GM23338 (cell line): Measurements from ENCODE around the gene RPL10A. TPM values are rescaled to one million over a fixed set of nuclear protein-coding genes. Genes with fewer than 3 reads are reported as not detected.

Source experiments
- ATAC-seq: fragments of 200-7000 bp; cut with Tn5 transposase; 3 replicates; pipeline ENCODE4 v1.9.1; 2020
- DNase-seq: peaks from one replicate; pipeline ENCODE4 v3.0.0-alpha.2; 2015; ENCODE audit warnings: low spot score
- H2AFZ ChIP-seq: fragments of 200-600 bp; sonication (generic); 2 replicates; pipeline ENCODE4 v1.8.0; 2016; ENCODE audit warnings: antibody characterized with exemption, mild to moderate bottlenecking, moderate library complexity
- H3F3A ChIP-seq: fragments of 200-600 bp; sonication (generic); replicated peaks from 2 replicates; pipeline ENCODE4 v1.8.0; 2017; ENCODE audit warnings: antibody characterized with exemption, mixed run types, low read depth
- H3K27ac ChIP-seq: fragments of 200-600 bp; sonication (generic); 2 replicates; pipeline ENCODE4 v1.6.1; 2016; ENCODE audit warnings: low read depth
- H3K27me3 ChIP-seq: fragments of 200-600 bp; sonication (generic); 2 replicates; pipeline ENCODE4 v1.8.0; 2016; ENCODE audit warnings: mild to moderate bottlenecking, mixed run types, moderate library complexity; ENCODE audit not compliant: insufficient read depth
- H3K36me3 ChIP-seq: fragments of 200-600 bp; sonication (generic); 2 replicates; pipeline ENCODE4 v1.8.0; 2016; ENCODE audit warnings: mild to moderate bottlenecking; ENCODE audit not compliant: insufficient read depth
- H3K4me1 ChIP-seq: fragments of 200-600 bp; sonication (generic); 2 replicates; pipeline ENCODE4 v1.8.0; 2016; ENCODE audit warnings: mild to moderate bottlenecking, moderate library complexity; ENCODE audit not compliant: insufficient read depth
- H3K4me2 ChIP-seq: fragments of 200-600 bp; sonication (generic); 2 replicates; pipeline ENCODE4 v1.7.1; 2017; ENCODE audit warnings: mixed run types
- H3K4me3 ChIP-seq: fragments of 200-600 bp; sonication (generic); 2 replicates; pipeline ENCODE4 v1.6.1; 2016; ENCODE audit warnings: mixed run types
- H3K79me2 ChIP-seq: fragments of 200-600 bp; sonication (generic); replicated peaks from 2 replicates; pipeline ENCODE4 v1.8.0; 2017; ENCODE audit warnings: mild to moderate bottlenecking; ENCODE audit not compliant: insufficient read depth
- H3K9me2 ChIP-seq: fragments of 200-600 bp; sonication (generic); 2 replicates; pipeline ENCODE4 v1.8.0; 2017; ENCODE audit not compliant: insufficient read depth
- H4K20me1 ChIP-seq: fragments of 200-600 bp; sonication (generic); replicated peaks from 2 replicates; pipeline ENCODE4 v1.8.0; 2017; ENCODE audit warnings: mild to moderate bottlenecking; ENCODE audit not compliant: insufficient read depth
- H3K27ac Mint-ChIP-seq: 2 replicates; pipeline ENCODE4 v1.8.0; 2020; ENCODE audit warnings: inconsistent platforms, mild to moderate bottlenecking, moderate library complexity, mixed read lengths
- H3K27me3 Mint-ChIP-seq: 3 replicates; pipeline ENCODE4 v1.8.0; 2022; ENCODE audit warnings: low read depth, mild to moderate bottlenecking, moderate library complexity, mixed read lengths, inconsistent platforms; ENCODE audit not compliant: insufficient read depth, poor library complexity
- H3K36me3 Mint-ChIP-seq: 3 replicates; pipeline ENCODE4 v1.8.0; 2021; ENCODE audit warnings: low read depth, mild to moderate bottlenecking, inconsistent platforms, moderate library complexity, mixed read lengths
- H3K4me1 Mint-ChIP-seq: 3 replicates; pipeline ENCODE4 v1.8.0; 2020; ENCODE audit warnings: mild to moderate bottlenecking, inconsistent platforms, mixed read lengths
- H3K4me3 Mint-ChIP-seq: 3 replicates; pipeline ENCODE4 v1.8.0; 2021; ENCODE audit warnings: moderate library complexity, mild to moderate bottlenecking, inconsistent platforms, mixed read lengths
- H3K9me3 Mint-ChIP-seq: 3 replicates; pipeline ENCODE4 v1.8.0; 2020; ENCODE audit warnings: moderate library complexity, mild to moderate bottlenecking, inconsistent platforms, mixed read lengths
- CREB1 ChIP-seq: fragments of 250-450 bp; sonication (Bioruptor Pico); IDR thresholded peaks from 2 replicates; pipeline ENCODE4 v1.5.0; 2020; ENCODE audit warnings: low read depth, mild to moderate bottlenecking, moderate library complexity
- EZH2 ChIP-seq: fragments of 200-600 bp; sonication (generic); IDR thresholded peaks from one replicate; pipeline ENCODE4 v1.8.0; 2017; ENCODE audit warnings: antibody characterized with exemption, mild to moderate bottlenecking, low read depth; ENCODE audit not compliant: unreplicated experiment
- EZH2phosphoT487 ChIP-seq: fragments of 200-600 bp; sonication (generic); IDR thresholded peaks from one replicate; pipeline ENCODE4 v1.8.1; 2018; ENCODE audit warnings: antibody characterized with exemption; ENCODE audit not compliant: unreplicated experiment
- JUNB ChIP-seq: IDR thresholded peaks from one replicate; pipeline ENCODE4 v1.6.1; 2016; ENCODE audit warnings: antibody characterized with exemption; ENCODE audit not compliant: unreplicated experiment
- POLR2AphosphoS5 ChIP-seq: IDR thresholded peaks from 2 replicates; pipeline ENCODE4 v1.6.1; 2016; ENCODE audit warnings: antibody characterized with exemption, low read depth
- STAT1 ChIP-seq: IDR thresholded peaks from one replicate; pipeline ENCODE4 v1.6.1; 2016; ENCODE audit warnings: antibody characterized with exemption; ENCODE audit not compliant: unreplicated experiment
- ZNF114 ChIP-seq: fragments of 250-450 bp; sonication (Bioruptor Pico); IDR thresholded peaks from 2 replicates; pipeline ENCODE4 v1.5.0; 2020; ENCODE audit warnings: mild to moderate bottlenecking, moderate library complexity
- polyA plus RNA-seq: library from polyadenylated mRNA; unstranded; fragments of >200 nt; fragmentation: Nextera tagmentation; extraction: Ambion mirVana; gene quantifications from 2 replicates; pipeline ENCODE4 v1.2.1, GENCODE V29; 2016
- total RNA-seq: library from RNA; depleted of rRNA; stranded (reverse); fragments of >200 nt; shearing (Covaris generic); gene quantifications from 2 replicates; pipeline ENCODE4 v1.2.3, GENCODE V29; 2014
- TF ChIP-seq, protein P1 (sequence below), 2 experiments: fragments of 200-600 bp in 1 of 2; sonication (generic) in 1 of 2; conservative IDR thresholded peaks; 2 replicates each; pipeline versions ENCODE4 v1.5.1 to v1.6.1; 2016 to 2017; ENCODE audit warnings: antibody characterized with exemption in 2 of 2, low read depth in 2 of 2, mild to moderate bottlenecking in 2 of 2, moderate library complexity in 1 of 2
- TF ChIP-seq, protein P2 (sequence below): IDR thresholded peaks from one replicate; pipeline ENCODE4 v1.6.1; 2018; ENCODE audit warnings: antibody characterized with exemption; ENCODE audit not compliant: unreplicated experiment

Gene RPL10A
- total and polyA plus RNA-seq, 2 experiments from 2014 or later: 730 to 1,297 TPM

DNA sequence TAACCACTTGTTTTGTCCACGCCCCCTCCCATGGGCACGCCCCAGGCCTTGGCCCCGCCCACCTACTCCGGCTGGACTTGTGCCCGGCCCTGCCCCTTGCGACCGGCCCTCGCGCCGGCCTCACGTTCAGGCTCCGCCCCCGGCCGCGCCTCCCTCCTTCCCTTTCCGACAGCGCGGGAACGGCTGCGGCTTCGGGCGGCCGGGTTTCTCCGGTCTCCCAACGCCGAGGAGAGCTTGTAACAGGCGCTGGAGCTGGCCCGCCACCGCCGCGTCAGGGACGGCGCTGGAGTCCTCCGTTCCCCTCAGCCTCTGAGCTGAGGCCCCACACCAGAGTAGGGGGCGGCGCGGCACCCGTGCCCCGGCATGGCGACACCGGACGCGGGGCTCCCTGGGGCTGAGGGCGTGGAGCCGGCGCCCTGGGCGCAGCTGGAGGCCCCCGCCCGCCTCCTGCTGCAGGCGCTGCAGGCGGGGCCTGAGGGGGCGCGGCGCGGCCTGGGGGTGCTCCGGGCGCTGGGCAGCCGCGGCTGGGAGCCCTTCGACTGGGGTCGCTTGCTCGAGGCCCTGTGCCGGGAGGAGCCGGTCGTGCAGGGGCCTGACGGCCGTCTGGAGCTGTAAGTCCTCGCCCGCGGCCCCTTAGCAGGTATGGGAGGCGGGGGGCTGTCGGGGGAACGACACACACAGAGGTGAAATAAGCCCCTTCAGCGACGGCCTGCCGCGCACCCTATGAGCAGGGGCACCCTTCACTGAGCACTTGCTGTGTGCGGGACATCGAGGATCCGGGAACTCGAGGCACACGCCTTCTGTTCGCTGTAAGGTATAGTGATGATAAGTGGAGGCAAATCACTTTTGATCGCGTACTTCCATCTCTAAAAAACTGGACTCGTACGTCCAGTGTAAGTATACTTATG lies 15.8 kb upstream of the RPL10A start, which contains the start of gene FANCE:
FANCE (plus strand) TSS at position 156 of the 908 bp plus-strand sequence; CDS start at position 364, 208 bp downstream.
- Histone ChIP-seq H3K9me2 (no peaks in the 10 kb centered on the region), H4K20me1 (no peaks in the 10 kb centered on the region; the same call in 1 of the 2 replicates), H3K27ac (0 out of 2 replicates have a peak within 1 kb of the TSS, but pooled peaks have one; percentile 6), H2AFZ (peak within 1 kb of the TSS; percentile 96), H3K79me2 (peaks cover 6% of the 10 kb centered on the region; the same call in 1 of the 2 replicates), H3F3A (0 out of 2 replicates have a peak, but pooled peaks cover 3% of the 10 kb centered on the region), H3K27me3 (peaks cover 9% of the 10 kb centered on the region; the same call in 1 of the 2 replicates), H3K4me1 (peaks cover 27% of the 10 kb centered on the region), H3K36me3 (0 out of 2 replicates have a peak, but pooled peaks cover 4% of the 10 kb centered on the region), H3K4me2 (peak within 1 kb of the TSS; percentile 93), H3K4me3 (peak within 1 kb of the TSS; percentile 83)
- TF ChIP-seq POLR2AphosphoS5 (peak; percentile 80), EZH2 (no peak), CREB1 (no peak), STAT1 (no peak)
- TF ChIP-seq, protein P1, sequence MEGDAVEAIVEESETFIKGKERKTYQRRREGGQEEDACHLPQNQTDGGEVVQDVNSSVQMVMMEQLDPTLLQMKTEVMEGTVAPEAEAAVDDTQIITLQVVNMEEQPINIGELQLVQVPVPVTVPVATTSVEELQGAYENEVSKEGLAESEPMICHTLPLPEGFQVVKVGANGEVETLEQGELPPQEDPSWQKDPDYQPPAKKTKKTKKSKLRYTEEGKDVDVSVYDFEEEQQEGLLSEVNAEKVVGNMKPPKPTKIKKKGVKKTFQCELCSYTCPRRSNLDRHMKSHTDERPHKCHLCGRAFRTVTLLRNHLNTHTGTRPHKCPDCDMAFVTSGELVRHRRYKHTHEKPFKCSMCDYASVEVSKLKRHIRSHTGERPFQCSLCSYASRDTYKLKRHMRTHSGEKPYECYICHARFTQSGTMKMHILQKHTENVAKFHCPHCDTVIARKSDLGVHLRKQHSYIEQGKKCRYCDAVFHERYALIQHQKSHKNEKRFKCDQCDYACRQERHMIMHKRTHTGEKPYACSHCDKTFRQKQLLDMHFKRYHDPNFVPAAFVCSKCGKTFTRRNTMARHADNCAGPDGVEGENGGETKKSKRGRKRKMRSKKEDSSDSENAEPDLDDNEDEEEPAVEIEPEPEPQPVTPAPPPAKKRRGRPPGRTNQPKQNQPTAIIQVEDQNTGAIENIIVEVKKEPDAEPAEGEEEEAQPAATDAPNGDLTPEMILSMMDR (conservative IDR thresholded peaks at IDR 0.05; ENCODE audit: low read depth in 2 of 2): no peak
- TF ChIP-seq, protein P2, sequence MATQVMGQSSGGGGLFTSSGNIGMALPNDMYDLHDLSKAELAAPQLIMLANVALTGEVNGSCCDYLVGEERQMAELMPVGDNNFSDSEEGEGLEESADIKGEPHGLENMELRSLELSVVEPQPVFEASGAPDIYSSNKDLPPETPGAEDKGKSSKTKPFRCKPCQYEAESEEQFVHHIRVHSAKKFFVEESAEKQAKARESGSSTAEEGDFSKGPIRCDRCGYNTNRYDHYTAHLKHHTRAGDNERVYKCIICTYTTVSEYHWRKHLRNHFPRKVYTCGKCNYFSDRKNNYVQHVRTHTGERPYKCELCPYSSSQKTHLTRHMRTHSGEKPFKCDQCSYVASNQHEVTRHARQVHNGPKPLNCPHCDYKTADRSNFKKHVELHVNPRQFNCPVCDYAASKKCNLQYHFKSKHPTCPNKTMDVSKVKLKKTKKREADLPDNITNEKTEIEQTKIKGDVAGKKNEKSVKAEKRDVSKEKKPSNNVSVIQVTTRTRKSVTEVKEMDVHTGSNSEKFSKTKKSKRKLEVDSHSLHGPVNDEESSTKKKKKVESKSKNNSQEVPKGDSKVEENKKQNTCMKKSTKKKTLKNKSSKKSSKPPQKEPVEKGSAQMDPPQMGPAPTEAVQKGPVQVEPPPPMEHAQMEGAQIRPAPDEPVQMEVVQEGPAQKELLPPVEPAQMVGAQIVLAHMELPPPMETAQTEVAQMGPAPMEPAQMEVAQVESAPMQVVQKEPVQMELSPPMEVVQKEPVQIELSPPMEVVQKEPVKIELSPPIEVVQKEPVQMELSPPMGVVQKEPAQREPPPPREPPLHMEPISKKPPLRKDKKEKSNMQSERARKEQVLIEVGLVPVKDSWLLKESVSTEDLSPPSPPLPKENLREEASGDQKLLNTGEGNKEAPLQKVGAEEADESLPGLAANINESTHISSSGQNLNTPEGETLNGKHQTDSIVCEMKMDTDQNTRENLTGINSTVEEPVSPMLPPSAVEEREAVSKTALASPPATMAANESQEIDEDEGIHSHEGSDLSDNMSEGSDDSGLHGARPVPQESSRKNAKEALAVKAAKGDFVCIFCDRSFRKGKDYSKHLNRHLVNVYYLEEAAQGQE: no peak
- Mint-ChIP-seq H3K27me3 (peaks cover 9% of the 10 kb centered on the region), H3K4me1 (peaks cover 30% of the 10 kb centered on the region), H3K4me3 (peak within 1 kb of the TSS; percentile 74), H3K36me3 (peaks cover 15% of the 10 kb centered on the region), H3K9me3 (no peaks in the 10 kb centered on the region), H3K27ac (no peak within 1 kb of the TSS)
- peak; percentile 87 for ATAC-seq
- peak; percentile 99 for DNase-seq

DNA sequence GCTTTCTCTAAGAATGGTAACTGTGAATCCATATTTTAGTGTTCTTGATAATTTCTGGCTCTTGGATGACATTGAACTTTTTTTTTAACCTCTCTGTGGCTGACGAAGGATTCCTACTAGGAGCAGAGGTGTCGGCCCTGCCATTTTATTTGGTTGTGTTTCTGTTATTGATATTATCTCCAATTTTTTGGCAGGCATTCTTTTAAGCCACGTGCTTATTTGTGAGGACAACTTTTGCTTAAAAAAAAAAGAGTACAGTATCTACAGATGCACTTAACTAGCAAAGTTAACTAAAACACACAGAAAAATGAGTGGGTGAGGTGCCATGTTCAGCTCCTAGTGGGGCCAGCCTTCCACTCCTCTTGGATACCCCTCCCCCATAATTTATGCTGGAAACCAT lies 15.0 kb upstream of the RPL10A start:
- Histone ChIP-seq H3K27me3 (peaks cover 9% of the 10 kb centered on the region; the same call in 1 of the 2 replicates), H3F3A (0 out of 2 replicates have a peak, but pooled peaks cover 3% of the 10 kb centered on the region), H3K4me2 (peak overlapping the region; percentile 93), H3K4me3 (peak overlapping the region; percentile 83), H3K9me2 (no peaks in the 10 kb centered on the region), H3K36me3 (0 out of 2 replicates have a peak, but pooled peaks cover 4% of the 10 kb centered on the region), H4K20me1 (no peaks in the 10 kb centered on the region; the same call in 1 of the 2 replicates), H3K4me1 (peaks cover 27% of the 10 kb centered on the region), H3K27ac (no peak overlapping the region), H2AFZ (no peak overlapping the region), H3K79me2 (peaks cover 6% of the 10 kb centered on the region; the same call in 1 of the 2 replicates)
- ATAC-seq (no peak), DNase-seq (no peak)
- Mint-ChIP-seq H3K4me1 (peaks cover 35% of the 10 kb centered on the region), H3K9me3 (no peaks in the 10 kb centered on the region), H3K27me3 (peaks cover 9% of the 10 kb centered on the region), H3K36me3 (peaks cover 21% of the 10 kb centered on the region), H3K4me3 (peak overlapping the region; percentile 73), H3K27ac (no peak overlapping the region)
- TF ChIP-seq EZH2: no peak
- TF ChIP-seq, protein P2: no peak
- TF ChIP-seq ZNF114: no peak
- TF ChIP-seq JUNB: no peak
- no peak for TF ChIP-seq EZH2phosphoT487
